D721Med (cell line): ENCODE results near the gene FAM76A.
"Not testable (repeated sequence)": the region's sequence is repeated elsewhere in the genome, so short reads cannot be mapped to it uniquely, and the experiment has no call there.

Experiments
- DNase-seq: peaks from one replicate; pipeline ENCODE4 v3.0.0; 2011; ENCODE audit warnings: low spot score; ENCODE audit not compliant: insufficient read length
- FAIRE-seq: peaks from 2 replicates; lab custom pipeline; 2011; peaks lifted over from hg19 to GRCh38; lab: Jason Lieb, UNC
- TF ChIP-seq, protein P1 (sequence below): IDR thresholded peaks from 2 replicates; pipeline ENCODE4 v1.5.1; 2012; ENCODE audit warnings: mild to moderate bottlenecking, control low read depth; ENCODE audit not compliant: insufficient read depth; ENCODE audit errors: missing control alignments

Gene FAM76A

DNA sequence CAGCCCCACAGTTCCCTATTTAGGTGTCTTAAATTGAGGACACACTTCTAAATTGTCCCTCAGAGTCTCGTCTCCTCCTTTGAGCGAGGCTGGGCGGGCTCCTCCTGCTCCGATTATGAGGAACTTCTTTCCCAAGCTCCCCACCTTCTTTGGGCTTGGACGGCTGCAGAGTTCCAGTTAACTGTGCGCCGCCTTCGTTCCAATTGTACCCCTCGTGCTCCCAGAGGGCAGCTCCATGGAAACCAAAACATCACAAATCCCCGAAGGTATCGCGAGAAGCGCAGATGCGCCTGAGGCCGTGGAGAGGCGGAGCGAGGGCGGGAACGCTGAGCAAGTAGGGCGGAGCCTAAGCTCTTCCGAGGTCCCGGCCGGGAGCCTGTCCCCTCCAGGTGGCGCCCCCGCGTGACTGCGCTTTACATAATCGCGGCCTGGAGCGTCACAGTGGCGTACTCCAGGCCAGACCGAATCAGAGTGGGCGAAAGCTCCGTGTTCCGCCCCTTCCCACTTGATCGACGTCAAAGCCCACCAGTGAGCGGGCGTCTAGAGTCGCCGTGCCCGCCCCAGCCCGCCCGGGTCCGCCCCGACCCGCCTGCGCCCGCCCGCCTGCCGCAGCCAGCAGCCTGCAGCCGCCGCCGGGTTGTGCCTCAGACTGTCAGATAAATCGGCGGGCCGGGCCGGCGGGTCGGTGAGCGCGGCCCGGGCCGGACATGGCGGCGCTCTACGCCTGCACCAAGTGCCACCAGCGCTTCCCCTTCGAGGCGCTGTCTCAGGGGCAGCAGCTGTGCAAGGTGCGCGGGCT, at the start of gene FAM76A:
Gene FAM76A, plus strand, starts transcription at position 588 of the 799 bp plus-strand sequence. Its CDS starts 120 bp downstream, at position 708.
- TF ChIP-seq, protein P1, sequence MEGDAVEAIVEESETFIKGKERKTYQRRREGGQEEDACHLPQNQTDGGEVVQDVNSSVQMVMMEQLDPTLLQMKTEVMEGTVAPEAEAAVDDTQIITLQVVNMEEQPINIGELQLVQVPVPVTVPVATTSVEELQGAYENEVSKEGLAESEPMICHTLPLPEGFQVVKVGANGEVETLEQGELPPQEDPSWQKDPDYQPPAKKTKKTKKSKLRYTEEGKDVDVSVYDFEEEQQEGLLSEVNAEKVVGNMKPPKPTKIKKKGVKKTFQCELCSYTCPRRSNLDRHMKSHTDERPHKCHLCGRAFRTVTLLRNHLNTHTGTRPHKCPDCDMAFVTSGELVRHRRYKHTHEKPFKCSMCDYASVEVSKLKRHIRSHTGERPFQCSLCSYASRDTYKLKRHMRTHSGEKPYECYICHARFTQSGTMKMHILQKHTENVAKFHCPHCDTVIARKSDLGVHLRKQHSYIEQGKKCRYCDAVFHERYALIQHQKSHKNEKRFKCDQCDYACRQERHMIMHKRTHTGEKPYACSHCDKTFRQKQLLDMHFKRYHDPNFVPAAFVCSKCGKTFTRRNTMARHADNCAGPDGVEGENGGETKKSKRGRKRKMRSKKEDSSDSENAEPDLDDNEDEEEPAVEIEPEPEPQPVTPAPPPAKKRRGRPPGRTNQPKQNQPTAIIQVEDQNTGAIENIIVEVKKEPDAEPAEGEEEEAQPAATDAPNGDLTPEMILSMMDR, result peak; percentile 54
- FAIRE-seq (no peak), DNase-seq (peak; percentile 90)

DNA sequence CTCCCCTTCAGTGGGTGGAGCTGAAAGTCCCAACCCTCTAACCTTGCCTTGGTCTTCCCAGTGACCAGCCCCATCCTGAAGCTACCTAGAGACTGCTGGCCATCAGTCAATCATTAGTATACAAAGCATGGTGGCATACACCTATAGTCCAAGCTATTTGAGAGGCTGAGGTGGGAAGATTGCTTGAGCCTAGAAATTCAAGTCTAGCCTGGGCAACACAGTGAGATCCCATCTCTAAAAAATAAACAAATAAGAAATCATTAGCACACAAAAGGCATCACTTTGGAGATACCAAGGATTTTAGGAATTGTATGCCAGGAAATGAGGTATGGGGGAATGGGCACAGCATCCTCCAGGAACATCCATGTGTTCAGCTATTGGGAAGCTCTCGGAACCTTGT, 49.4 kb upstream of the FAM76A start:
- TF ChIP-seq, protein P1, result no peak
- FAIRE-seq (no peak), DNase-seq (no peak)

DNA sequence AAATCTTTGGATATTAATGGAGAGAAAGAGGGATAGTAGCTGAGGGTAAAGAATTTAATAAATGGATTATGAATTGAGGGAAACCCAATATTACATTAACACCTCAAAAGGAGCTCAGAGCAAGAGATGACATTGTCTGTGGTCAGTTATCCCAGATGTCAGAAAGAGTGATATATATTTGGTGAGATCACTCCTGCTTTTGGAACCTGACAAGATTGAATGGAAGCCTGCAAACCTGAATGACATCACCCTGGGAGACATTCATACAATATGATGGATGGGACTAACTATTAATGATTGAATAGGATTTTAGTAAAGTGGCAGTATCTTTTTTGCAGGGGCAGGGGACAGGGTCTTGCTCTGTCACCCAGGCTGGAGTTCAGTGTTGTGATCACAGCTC, 47.0 kb upstream of the FAM76A start:
- DNase-seq, result no peak
- TF ChIP-seq, protein P1, result no peak
- no peak for FAIRE-seq

DNA sequence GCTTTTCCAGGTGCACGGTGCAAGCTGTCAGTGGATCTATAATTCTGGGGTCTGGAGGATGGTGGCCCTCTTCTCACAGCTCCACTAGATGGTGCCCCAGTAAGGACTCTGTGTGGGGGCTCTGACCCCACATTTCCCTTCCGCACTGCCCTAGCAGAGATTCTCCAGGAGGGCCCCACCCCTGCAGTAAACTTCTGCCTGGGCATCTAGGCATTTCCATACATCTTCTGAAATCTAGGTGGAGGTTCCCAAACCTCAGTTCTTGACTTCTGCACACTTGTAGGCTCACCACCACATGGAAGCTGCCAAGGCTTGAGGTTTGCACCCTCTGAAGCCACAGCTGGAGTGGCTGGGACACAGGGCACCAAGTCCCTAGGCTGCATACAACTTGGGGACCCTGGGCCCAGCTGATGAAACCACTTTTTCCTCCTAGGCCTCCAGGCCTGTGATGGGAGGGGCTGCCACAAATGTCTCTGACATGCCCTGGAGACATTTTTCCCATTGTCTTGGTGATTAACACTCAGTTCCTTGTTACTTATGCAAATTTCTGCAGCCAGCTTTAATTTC, 45.5 kb upstream of the FAM76A start:
- not testable (repeated sequence) for DNase-seq, FAIRE-seq

DNA sequence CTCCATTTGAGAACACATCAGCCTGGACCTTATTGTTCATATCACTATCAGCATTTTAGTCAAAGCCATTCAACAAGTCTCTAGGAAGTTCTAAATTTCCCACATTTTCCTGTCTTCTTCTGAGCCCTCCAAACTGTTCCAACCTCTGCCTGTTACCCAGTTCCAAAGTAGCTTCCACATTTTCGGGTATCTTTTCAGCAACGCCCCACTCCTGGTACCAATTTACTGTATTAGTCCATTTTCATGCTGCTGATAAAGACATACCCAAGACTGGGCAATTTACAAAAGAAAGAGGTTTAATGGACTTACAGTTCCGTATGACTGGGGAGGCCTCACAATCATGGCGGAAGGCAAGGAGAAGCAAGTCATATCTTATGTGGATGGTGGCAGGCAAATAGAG, 44.2 kb upstream of the FAM76A start:
- DNase-seq, FAIRE-seq: not testable (repeated sequence)

DNA sequence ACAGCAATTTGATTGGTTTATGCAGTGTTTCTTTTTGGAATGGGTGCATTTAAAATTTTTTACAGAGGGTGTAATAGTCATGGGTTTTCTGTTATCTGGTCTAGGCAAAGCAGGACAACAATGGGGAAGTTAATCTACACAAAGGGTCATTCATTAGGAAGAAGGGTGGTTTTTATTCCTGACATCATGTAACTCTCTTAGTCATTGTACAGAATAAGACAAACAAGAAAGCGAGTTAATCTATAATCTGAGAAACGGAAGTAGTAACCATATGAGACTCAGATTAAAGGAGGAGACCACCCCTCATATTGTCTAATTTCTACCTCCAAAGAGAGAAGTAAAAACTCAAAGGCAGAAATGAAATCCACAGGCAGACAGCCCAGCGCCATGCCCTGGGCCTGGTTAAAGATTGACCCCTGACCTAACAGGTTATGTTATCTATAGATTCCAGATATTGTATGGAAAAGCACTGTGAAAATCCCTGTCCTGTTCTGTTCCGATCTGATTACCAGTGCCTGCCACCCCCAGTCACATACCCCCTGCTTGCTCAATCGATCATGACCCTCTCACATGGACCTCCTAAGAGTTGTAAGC, 43.3 kb upstream of the FAM76A start:
- FAIRE-seq (no peak), DNase-seq (no peak)
- TF ChIP-seq, protein P1, result no peak

DNA sequence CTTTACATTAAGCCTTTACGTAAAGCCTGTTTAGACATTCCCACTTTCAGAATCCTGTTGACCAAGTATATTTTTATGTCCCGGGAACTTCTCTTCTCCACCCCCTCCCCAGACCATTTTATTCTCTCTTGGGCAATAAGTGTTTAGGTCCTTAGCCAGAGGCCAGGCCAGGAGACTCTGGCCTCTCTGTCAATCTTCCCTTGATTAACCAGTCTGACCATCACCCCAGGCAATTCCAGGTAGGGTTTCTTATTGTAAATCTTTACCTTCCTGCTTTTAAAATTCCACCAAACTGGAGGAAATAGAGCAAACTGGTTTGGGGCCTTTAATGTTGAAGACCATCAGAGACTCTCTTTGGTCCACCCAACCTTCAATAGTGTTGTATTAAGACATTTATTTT, 41.6 kb upstream of the FAM76A start:
- DNase-seq (no peak), FAIRE-seq (no peak)
- TF ChIP-seq, protein P1, result no peak

DNA sequence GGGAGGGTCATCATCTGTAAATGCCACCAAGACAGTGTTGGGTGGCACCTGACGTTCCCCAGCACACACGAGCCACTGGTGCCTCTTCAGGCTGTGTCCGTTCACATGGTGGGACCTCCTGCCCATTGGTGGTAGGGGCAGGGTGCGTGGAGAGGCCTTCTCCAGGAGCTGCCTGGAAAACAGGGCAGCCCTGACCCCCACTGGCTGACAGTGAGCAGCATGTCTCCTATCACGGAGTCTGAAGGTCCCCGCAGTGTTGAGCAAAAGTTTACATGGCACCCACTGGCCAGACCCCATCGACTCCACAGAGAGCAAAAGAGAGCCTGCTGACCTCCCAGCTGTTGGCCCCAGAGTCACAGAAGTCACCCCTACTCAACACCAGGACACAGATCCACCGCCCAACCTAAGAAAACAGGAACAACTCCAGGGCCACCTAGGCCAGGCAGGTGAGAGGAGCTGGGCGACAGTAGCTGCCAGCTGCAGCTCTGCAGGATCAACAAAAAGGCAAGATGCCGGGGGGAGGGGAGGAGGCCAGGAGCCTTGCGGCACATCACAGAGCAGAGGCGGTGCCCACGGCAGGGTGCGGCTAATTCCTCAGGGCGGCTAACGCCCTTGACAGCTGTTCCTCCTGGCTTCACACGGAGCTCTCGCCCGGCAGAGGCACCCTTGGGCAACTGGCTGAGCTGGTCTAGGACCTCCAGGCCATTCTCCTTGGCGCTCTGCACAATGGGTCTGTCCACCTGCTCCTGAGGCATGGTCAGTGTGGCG, 39.4 kb upstream of the FAM76A start:
- DNase-seq (no peak), FAIRE-seq (no peak)
- TF ChIP-seq, protein P1, result no peak
